T-helper 1 cell treated with Interleukin-12 subunit alpha and Interleukin-12 subunit beta and Interleukin-4 antibody, amounts not matched to agents 30 ng/mL and 1 ng/mL, for 36 hours (primary cell): Measurements from ENCODE around the gene NEGR1. TPM values are rescaled to one million over a fixed set of nuclear protein-coding genes. Genes with fewer than 3 reads are reported as not detected.

ENCODE experiments used
- intact Hi-C: fragments of 100-400 bp; cut with micrococcal nuclease; formaldehyde crosslinking; loops from one replicate; pipeline ENCODE4 v1.15.1; 2024
- total RNA-seq: library from RNA; stranded (reverse); gene quantifications from 2 replicates; pipeline ENCODE4 v1.2.3, GENCODE V29; 2022

NEGR1 gene
- total RNA-seq, 1 donor from 2014 or later, result not detected

DNA sequence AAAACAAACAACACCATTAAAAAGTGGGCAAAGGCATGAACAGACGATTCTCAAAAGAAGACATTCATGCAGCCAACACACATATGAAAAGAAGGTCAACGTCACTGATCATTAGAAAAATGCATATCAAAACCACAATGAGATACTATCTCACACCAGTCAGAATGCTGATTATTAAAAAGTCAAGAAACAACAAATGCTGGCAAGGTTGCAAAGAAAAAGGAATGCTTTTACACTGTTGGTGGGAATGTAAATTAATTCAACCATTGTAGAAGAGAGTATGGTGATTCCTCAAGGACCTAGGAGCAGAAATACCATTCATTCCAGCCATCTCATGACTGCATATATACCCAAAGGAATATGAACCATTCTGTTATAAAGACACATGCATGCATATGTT lies 419.6 kb downstream of the NEGR1 start:
- intact Hi-C loops, result no loop called here

DNA sequence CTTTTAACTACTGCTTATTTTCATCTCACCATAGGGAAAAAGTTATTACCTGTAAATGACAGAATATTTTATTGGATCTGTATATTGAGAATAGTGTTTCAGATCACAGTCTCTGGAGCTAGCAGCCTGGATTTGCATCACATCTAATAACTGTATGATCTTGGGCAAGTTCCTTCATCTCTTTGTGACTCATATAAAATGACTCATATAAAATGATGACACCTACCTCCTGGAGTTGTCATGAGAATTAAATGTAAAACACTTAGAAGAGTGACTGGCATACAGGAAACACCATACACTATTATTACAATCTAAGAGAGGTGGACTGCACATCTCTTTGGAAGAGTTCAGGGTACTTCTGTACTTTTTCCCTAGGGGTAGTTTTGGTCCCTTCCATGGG lies 421.3 kb downstream of the NEGR1 start:
- intact Hi-C loops, result no loop called here

- intact Hi-C loops, result no loop called here
These were observed 422.5 kb downstream of the NEGR1 start for GRCh38 chr1:71859806-71860205.

GRCh38 chr1:71857862-71858261 lies 424.5 kb downstream of the NEGR1 start:
- intact Hi-C loops, result no loop called here

DNA sequence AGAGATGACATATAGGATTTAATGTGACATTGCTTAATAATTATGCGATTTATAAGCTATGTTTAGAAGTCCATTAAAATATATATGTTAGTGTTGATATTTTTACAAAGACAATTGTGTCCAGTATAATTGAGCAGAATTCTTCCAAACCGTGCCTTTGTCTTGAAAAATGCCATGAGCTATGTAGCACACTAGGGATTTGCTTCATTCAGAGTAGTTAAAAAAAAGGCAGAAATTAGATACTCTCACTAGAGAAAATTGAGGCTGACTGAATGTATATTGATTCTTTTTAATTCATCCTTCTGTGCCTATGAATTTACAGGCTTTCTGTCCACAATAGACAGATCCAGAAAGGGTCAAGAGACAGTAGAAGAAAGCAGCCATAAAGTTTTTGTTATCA lies 429.0 kb downstream of the NEGR1 start:
- intact Hi-C loops, result no loop called here

DNA sequence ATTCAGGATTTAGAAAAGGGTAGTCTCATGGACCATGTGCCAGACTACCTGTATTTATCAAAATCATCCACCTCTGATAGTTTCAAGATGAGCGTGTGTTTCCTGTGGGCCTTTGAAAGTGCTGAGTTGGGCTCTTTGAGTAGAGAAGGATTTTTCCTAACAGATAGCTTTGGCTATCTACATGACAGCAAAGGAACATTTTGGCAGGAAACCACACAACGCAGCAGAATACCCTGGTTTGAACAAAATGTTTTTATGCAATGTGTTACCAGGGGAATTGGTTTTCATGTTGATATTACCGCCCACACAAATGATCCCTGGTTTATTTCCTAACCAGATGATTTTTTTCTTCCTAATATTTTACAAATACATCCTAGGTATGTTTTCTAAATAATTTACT lies 431.4 kb downstream of the NEGR1 start:
- intact Hi-C loops, result no loop called here

GRCh38 chr1:71850515-71850914 lies 431.8 kb downstream of the NEGR1 start:
- intact Hi-C loops, result no loop called here

GRCh38 chr1:71843012-71843411 lies 439.3 kb downstream of the NEGR1 start:
- intact Hi-C loops, result no loop called here

DNA sequence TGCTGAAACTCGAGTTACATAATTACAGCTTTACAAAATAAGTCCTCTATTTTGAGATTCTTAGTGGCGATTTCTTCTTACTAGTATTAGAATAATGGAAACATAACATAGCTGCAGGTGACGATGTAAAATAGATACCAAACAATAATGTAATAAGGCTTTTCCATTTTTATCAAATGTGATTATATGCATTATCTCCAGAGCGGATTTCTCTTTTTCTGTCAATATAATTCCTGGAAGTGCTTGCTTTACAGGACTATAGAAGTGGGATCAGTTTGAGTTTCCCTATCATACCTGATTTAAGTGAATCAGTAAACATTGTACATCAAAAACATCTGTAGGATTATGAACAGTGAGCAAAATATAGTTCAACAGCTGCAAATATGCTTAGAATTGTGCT lies 442.5 kb downstream of the NEGR1 start:
- intact Hi-C loops, result no loop called here

- intact Hi-C loops, result no loop called here
These were observed 445.4 kb downstream of the NEGR1 start for GRCh38 chr1:71836904-71837303.

DNA sequence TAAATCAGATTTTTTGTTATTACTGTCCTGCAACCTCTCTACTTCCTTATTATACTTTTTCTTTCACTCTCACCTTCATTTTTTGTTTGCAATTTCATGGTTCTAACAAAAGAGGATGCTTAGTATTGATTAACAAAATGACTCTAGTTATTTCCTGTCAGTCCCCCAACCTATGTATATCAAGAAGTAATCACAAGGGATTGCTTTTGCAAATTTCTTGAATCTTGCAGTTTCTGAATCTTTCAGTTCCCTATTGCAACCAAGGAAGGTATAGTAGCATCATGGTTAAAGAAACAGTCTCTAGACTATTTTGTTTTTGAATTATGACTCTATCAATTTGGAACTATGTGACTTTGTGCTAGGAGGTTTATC lies 446.9 kb downstream of the NEGR1 start:
- intact Hi-C loops, result no loop called here

GRCh38 chr1:71834601-71835441 lies 447.5 kb downstream of the NEGR1 start:
- intact Hi-C loops, result no loop called here

GRCh38 chr1:71831646-71832045 lies 450.7 kb downstream of the NEGR1 start:
- intact Hi-C loops, result no loop called here

GRCh38 chr1:71829346-71829745 lies 453.0 kb downstream of the NEGR1 start:
- intact Hi-C loops, result no loop called here

DNA sequence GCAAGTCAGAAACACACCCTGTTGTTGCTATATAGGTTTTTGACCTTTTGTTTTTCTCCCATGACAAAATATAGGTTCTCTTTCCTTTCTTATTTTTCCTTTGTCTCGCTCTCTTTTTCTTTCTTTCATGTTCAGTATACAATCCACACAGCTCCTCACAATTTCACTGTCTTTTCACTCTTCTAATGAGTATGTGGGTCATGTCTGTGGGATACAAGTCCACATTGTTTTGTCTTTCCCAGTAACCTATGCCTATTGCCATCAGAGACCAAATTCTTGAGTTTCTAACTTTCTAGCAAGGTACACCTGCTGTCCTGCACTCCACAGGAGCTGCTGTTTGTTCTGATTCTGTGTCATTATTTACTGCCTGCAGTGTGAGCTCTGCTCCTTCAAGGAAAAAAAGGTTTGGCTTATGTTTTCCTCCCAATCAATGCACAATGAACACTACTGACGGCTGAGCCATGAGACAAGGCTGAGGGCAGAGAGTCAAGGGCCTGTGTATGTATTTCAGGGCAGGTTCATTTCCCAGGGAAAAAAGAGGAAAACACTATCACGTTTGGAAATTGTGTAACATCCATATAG lies 453.8 kb downstream of the NEGR1 start:
- intact Hi-C loops, result no loop called here

DNA sequence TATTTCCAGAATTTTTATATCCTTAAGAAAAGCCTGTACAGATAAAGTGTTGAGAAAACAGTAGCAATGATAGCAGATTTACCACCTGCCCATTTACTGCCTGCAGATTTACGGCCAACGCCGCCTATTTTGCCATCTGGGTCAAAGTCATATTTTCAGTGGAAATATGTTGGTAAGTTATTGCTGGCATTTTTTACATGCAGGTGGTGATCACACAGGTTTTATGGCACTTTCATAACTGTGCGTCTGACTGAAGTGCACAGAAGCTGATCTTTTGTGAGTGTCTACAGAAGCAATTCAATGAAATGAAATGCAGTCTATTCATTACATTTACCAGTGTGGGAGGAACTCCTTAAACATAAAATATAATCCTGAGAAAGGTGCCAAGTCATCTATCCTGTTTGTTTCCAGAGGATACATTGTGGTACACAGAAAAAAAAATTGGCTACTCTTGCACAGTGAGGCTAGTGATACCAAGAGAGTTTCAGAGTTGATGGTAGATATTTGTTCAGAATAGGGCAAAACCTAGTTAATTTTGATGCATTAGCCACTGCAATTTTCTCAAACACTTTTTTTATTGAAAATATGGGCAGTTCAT lies 458.5 kb downstream of the NEGR1 start:
- intact Hi-C loops, result no loop called here

- intact Hi-C loops, result no loop called here
These were observed 465.3 kb downstream of the NEGR1 start for GRCh38 chr1:71817028-71817427.

- intact Hi-C loops, result no loop called here
These were observed 473.3 kb downstream of the NEGR1 start for GRCh38 chr1:71809085-71809484.

DNA sequence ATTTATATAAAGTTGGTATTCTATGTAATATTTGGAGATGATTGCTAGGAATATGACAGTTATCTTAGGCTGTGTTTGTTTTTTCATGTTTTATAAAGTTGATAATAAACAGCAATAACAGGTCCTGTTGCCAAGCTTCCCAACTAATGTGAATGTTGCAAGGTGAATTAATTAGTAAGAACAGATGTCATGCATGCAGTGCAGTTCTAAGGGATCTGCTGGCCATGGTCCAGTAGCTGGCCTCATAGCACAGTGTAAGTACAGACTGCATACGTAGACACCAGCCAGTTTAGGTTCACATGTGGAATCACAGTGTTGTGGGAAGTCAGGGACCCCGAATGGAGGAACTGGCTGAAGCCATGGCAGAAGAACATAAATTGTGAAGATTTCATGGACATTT lies 478.2 kb downstream of the NEGR1 start:
- intact Hi-C loops, result no loop called here

DNA sequence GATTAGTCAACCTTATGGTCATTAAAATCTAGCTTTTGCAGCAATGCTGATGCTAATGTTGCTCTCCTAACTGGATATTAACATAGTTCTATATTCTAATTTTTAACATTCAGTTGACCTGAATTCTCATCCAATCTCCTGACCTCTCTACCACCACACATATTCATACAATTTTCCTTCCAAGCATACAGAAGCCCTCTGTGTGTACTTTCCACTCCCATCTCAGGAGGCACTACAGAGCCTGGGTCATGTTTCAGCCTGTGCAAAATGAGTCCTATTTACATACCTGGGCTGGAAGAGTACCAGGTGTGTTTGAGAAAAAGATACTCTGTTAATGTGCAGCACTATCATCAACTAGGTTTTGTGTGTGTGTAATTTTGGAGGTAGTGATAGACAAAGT lies 486.3 kb downstream of the NEGR1 start:
- intact Hi-C loops, result no loop called here

DNA sequence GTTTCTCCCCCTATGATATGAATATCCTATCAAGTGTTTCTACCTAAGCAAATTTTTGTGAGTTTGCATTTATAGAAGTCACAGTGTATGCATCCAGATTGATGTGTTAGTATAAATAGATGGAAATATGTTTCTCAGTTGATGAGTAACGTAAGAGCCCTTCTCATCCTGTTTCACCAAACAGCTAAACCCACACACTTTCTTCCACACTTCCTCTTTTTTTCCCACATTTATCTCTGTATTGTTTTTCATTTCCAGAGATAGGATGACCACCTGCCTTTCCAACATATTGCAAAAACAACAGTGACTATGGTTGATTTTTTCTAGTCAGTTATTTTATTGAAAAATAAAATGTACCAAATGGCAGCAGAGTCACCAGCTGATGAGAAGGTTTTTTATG lies 490.1 kb downstream of the NEGR1 start:
- intact Hi-C loops, result no loop called here

- intact Hi-C loops, result no loop called here
These were observed 494.2 kb downstream of the NEGR1 start for GRCh38 chr1:71788113-71788512.

GRCh38 chr1:71787699-71788098 lies 494.6 kb downstream of the NEGR1 start:
- intact Hi-C loops, result no loop called here
